Gastrocnemius medialis (tissue), 4 donors: ENCODE data around the gene ZNF335. TPM values are rescaled to one million over a fixed set of nuclear protein-coding genes. Genes with fewer than 3 reads are reported as not detected.

Source experiments
- ATAC-seq, 2 donors: fragments of 150-250 bp; one replicate each; pipeline ENCODE4 v1.9.1; 2016
- DNase-seq, 2 donors: peaks; one replicate each; pipeline ENCODE4 v3.0.0-alpha.2; 2019
- H3K27ac ChIP-seq, 4 donors: fragments of 200-600 bp; sonication (generic); 1 replicate in 1 of 4; 2 replicates in 3 of 4; pipeline ENCODE4 v1.5.1; 2016 to 2018; ENCODE audit warnings: mild to moderate bottlenecking in 2 of 4, moderate library complexity in 1 of 4
- H3K27me3 ChIP-seq, 3 donors: fragments of 200-600 bp; sonication (generic) in 2 of 3; 1 replicate in 1 of 3; 2 replicates in 2 of 3; pipeline versions ENCODE4 v1.5.1 to v1.6.0; 2016 to 2019; ENCODE audit warnings: mild to moderate bottlenecking in 1 of 3, moderate library complexity in 1 of 3
- H3K36me3 ChIP-seq, 2 donors: fragments of 200-600 bp; sonication (generic) in 1 of 2; one replicate each; pipeline ENCODE4 v1.5.1; 2017 to 2018
- H3K4me1 ChIP-seq, 2 donors: fragments of 200-600 bp; sonication (generic) in 1 of 2; one replicate each; pipeline ENCODE4 v1.5.1; 2016 to 2017; ENCODE audit warnings: mild to moderate bottlenecking in 2 of 2
- H3K4me3 ChIP-seq, 4 donors: fragments of 200-600 bp; sonication (generic) in 3 of 4; 1 replicate in 1 of 4; 2 replicates in 3 of 4; pipeline ENCODE4 v1.5.1; 2016 to 2019; ENCODE audit warnings: mild to moderate bottlenecking in 2 of 4
- H3K9me3 ChIP-seq, 3 donors: fragments of 200-600 bp; sonication (generic) in 2 of 3; 1 replicate in 1 of 3; 2 replicates in 2 of 3; pipeline ENCODE4 v1.5.1; 2016 to 2019
- POLR2A ChIP-seq, 2 donors: fragments of 450-650 bp; IDR thresholded peaks; one replicate each; pipeline ENCODE4 v1.6.1; 2017; ENCODE audit warnings: antibody characterized with exemption in 2 of 2, mild to moderate bottlenecking in 2 of 2, moderate library complexity in 2 of 2
- in situ Hi-C, 4 donors: fragments of 200-750 bp; cut with MboI; loops; one replicate each; pipeline versions ENCODE4 v1.15.0 to v1.8.0; 2017; ENCODE audit warnings: low sequenced_read_pairs in 4 of 4
- intact Hi-C: fragments of 100-400 bp; cut with DNase I; formaldehyde crosslinking; loops from one replicate; pipeline ENCODE4 v1.15.1; 2023; ENCODE audit warnings: low total_unique reads
- total RNA-seq, 4 donors: library from RNA; depleted of rRNA; stranded (reverse); fragments of >200 nt; gene quantifications; one replicate each; pipeline versions ENCODE4 v1.1.0 to v1.2.3, GENCODE V29; 2016
- TF ChIP-seq, protein P1 (sequence below), 5 experiments: fragments of 450-650 bp in 3 of 5; fragments of 200-600 bp in 2 of 5; sonication (generic) in 2 of 5; IDR thresholded peaks in 4 of 5; conservative IDR thresholded peaks in 1 of 5; 1 replicate in 4 of 5; 2 replicates in 1 of 5; pipeline ENCODE4 v1.5.1; 2016 to 2019; ENCODE audit warnings: antibody characterized with exemption in 5 of 5, mild to moderate bottlenecking in 3 of 5, moderate library complexity in 3 of 5

Gene ZNF335
- total RNA-seq, 4 donors from 2014 or later: 8.3 to 19.1 (median 12.7) TPM

DNA sequence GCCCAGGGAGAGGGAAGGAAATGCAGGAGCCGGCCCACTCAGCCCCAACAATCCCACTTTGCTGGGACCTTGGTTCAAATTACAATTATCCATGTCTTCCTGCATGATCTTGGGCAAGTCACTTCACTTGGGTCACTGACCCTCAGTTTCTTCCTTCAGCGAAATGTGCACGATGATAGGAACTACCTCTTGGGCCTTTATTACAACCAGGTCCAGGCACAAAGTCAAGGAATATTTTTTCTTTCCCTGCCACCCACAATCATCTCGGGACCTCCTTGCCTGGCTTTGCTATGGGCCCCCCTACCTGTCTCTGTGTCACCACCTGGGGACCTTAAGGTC lies 59.7 kb downstream of the ZNF335 start:
- Histone ChIP-seq H3K9me3 (no peaks in the 10 kb centered on the region), H3K27me3 (peaks cover 15 to 20% (median 19%) of the 10 kb centered on the region in 3 donors), H3K27ac (peak overlapping the region; percentile 48 to 82 (median 66)), H3K36me3 (no peaks in the 10 kb centered on the region), H3K4me1 (peaks cover 6 to 16% of the 10 kb centered on the region in 2 donors), H3K4me3 (peak overlapping the region; percentile 52 to 66 (median 56))
- no peak for ATAC-seq
- no peak for DNase-seq
- TF ChIP-seq, protein P1, sequence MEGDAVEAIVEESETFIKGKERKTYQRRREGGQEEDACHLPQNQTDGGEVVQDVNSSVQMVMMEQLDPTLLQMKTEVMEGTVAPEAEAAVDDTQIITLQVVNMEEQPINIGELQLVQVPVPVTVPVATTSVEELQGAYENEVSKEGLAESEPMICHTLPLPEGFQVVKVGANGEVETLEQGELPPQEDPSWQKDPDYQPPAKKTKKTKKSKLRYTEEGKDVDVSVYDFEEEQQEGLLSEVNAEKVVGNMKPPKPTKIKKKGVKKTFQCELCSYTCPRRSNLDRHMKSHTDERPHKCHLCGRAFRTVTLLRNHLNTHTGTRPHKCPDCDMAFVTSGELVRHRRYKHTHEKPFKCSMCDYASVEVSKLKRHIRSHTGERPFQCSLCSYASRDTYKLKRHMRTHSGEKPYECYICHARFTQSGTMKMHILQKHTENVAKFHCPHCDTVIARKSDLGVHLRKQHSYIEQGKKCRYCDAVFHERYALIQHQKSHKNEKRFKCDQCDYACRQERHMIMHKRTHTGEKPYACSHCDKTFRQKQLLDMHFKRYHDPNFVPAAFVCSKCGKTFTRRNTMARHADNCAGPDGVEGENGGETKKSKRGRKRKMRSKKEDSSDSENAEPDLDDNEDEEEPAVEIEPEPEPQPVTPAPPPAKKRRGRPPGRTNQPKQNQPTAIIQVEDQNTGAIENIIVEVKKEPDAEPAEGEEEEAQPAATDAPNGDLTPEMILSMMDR (IDR thresholded peaks at IDR 0.05 in 4 of 5, conservative IDR thresholded peaks at IDR 0.05 in 1 of 5): no peak
- no peak for TF ChIP-seq POLR2A (IDR thresholded peaks at IDR 0.05)
- in situ Hi-C loops (no loop called here), intact Hi-C loops (no loop called here)

DNA sequence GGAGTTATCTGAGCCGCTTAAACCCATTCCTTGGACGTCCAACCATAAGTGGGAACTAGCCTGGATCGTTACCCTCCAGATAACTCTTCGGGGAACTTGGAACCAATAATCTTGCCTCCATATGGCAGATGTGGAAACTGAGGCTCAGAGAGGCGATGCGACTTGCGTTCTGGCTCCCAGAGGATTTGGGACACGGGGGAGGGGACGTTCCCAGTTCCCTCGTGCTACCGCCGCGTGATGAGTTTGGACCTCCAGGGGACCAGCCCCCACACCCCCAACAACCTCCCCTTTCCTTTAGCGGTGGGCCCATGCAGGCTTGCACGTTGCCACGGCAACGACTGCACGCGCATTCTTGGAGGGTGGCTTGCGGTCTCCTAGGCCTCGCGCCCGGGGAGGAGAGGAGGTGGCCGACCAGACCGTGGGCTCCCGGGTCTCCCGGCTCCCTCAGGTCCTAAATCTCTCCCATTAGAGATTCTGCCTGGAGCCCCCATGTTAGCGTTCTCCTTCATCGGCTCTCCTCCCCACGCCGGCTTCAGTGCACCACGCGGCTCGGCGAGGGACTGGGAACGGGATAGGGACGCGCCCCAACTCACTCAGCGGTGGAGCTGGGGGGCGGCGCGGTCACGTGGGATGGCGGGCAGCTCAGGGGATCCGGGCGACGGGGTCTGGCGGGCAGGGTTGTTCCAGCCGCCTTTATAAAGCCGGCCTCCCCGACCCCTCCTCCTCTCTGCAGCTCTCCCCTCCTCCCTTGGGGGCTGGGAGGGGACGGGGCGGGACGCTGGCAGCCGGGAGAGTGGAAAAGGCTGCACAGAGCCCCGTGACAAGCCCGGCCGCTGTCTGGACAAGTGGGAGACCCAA lies 60.3 kb downstream of the ZNF335 start, which contains the start of gene PLTP:
Gene PLTP (minus strand): TSS at position 670 of the 858 bp plus-strand sequence. CDS start 703 bp downstream, outside the sequence.
- Histone ChIP-seq H3K27ac (peak within 1 kb of the TSS; percentile 48 to 82 (median 66)), H3K27me3 (peaks cover 15 to 20% (median 19%) of the 10 kb centered on the region in 3 donors), H3K9me3 (no peaks in the 10 kb centered on the region), H3K4me1 (peaks cover 6 to 16% of the 10 kb centered on the region in 2 donors), H3K36me3 (no peaks in the 10 kb centered on the region), H3K4me3 (peak within 1 kb of the TSS; percentile 52 to 66 (median 56))
- ATAC-seq (peak in 1 of 2 donors; percentile 5), DNase-seq (peak; percentile 22 to 62)
- peak; percentile 12 to 53 for TF ChIP-seq POLR2A (IDR thresholded peaks at IDR 0.05)
- TF ChIP-seq, protein P1 (IDR thresholded peaks at IDR 0.05 in 4 of 5, conservative IDR thresholded peaks at IDR 0.05 in 1 of 5): no peak
- intact Hi-C loops (no loop called here), in situ Hi-C loops (no loop called here)

DNA sequence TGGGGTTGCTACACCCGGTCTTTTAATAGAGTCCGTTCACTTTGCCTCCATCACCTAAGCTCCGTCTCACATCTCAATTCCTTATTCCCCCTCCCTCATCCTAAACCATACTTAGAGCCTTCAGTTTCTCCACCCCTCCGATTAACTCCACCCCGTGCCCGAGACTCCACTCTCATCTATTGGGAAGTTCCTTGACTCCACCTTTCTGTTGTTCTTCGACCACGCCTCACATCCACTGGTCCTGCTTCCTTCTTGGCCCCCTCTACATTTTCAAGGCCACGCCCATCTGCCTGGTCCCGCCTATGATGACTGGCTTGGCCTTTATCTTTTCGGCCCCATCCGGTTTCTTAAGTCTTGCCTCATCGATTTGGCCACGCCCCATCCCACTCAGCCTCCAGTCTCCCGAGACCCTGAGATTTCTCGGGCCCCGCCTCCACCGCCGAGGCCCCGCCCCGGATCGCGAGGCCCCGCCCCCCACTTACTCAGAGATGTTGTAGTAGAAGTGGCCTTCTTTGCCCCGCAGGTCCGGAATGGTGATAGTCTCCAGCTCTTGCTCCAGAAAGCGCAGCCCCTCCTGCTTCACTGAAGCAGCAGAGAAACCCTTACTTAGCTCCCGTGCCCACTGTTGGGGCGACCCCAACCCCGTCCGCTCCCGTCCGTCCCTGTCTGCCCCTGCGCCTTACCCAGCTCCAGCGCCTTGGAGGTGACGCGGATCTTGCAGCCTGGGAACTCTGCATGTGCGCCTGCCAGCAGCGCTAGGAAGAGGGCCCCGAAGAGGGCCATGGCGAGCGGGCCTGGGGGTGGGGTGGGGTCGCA lies 61.1 kb downstream of the ZNF335 start:
- Histone ChIP-seq H3K4me3 (peak overlapping the region; percentile 52 to 66 (median 56)), H3K4me1 (peaks cover 6 to 16% of the 10 kb centered on the region in 2 donors), H3K27me3 (peaks cover 15 to 20% (median 19%) of the 10 kb centered on the region in 3 donors), H3K9me3 (no peaks in the 10 kb centered on the region), H3K36me3 (no peaks in the 10 kb centered on the region), H3K27ac (peak overlapping the region; percentile 48 to 82 (median 66))
- intact Hi-C loops (no loop called here), in situ Hi-C loops (no loop called here)
- ATAC-seq (peak; percentile 85), DNase-seq (peak; percentile 89 to 92)
- peak; percentile 42 to 62 for TF ChIP-seq POLR2A (IDR thresholded peaks at IDR 0.05)
- TF ChIP-seq, protein P1 (IDR thresholded peaks at IDR 0.05 in 4 of 5, conservative IDR thresholded peaks at IDR 0.05 in 1 of 5): no peak

DNA sequence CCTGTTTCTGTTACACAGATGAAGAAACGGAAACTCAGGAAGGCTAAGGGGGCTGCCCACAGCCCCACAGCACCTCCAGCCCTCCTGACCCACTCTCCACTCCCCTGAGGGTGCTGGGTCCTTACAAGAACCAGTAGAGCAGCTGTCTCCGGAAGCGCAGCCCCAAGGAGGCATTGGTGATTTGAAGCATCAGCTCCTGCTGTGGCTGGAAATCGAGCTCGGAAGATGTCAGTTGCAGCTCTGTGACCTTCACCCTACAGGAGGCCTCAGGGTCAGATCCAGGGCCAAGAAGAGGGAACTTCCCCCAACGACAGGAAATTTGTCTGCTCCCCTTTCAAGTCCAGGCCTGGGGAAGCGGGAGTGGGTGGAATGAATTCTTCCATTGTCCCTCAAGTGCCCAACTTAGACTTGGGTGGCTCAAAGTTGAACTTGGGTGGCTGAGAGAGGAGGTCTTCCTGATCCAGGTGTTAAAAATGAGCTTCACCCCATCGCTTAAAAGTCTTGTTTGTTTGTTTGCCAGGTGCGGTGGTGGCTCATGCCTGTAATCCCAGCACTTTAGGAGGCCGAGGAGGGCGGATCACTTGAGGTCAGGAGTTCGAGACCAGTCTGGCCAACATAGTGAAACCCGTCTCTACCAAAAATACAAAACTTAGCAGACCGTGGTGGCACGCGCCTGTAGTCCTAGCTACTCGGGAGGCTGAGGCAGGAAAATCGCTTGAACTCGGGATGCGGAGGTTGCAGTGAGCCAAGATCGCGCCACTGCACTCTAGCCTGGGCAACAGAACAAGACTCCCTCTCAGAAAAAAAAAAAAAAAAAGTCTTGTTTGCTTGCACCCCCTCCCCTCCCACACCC lies 62.0 kb downstream of the ZNF335 start:
- ATAC-seq (no peak), DNase-seq (no peak)
- Histone ChIP-seq H3K27ac (peak overlapping the region in 3 of 4 donors; percentile 6 to 23 (median 22)), H3K9me3 (no peaks in the 10 kb centered on the region), H3K4me3 (peak overlapping the region in 1 of 4 donors; percentile 57), H3K36me3 (no peaks in the 10 kb centered on the region), H3K27me3 (peaks cover 15 to 20% (median 19%) of the 10 kb centered on the region in 3 donors), H3K4me1 (peaks cover 6 to 16% of the 10 kb centered on the region in 2 donors)
- in situ Hi-C loops: no loop called here
- intact Hi-C loops: no loop called here
- TF ChIP-seq POLR2A (IDR thresholded peaks at IDR 0.05): no peak
- TF ChIP-seq, protein P1 (IDR thresholded peaks at IDR 0.05 in 4 of 5, conservative IDR thresholded peaks at IDR 0.05 in 1 of 5): no peak
